SK-N-SH (cell line): ENCODE results near the gene ADAM30. TPM values are rescaled to one million over a fixed set of nuclear protein-coding genes. Genes with fewer than 3 reads are reported as not detected.

Experiments
- CTCF ChIA-PET: fragments of 300-600, 350-600 bp; formaldehyde crosslinking; extraction: SDS; loops from one replicate; lab custom pipeline; 2021; lab: Yijun Ruan, JAX
- POLR2A ChIA-PET: fragments of 350-600 bp; sonication (Branson Sonifier 250); formaldehyde crosslinking; extraction: SDS; loops from one replicate; lab custom pipeline; 2020; ENCODE audit warnings: antibody characterized with exemption, inconsistent platforms; lab: Yijun Ruan, JAX
- DNase-seq: peaks from one replicate; pipeline ENCODE4 v3.0.0; 2012
- H2AFZ ChIP-seq: fragments of 200-600 bp; sonication (generic); 2 replicates; pipeline ENCODE4 v1.8.1; 2016; ENCODE audit warnings: antibody characterized with exemption, mild to moderate bottlenecking, low read depth
- H3F3A ChIP-seq: fragments of 200-600 bp; sonication (generic); replicated peaks from 2 replicates; pipeline ENCODE3; 2016; ENCODE audit warnings: antibody characterized with exemption, mild to moderate bottlenecking; ENCODE audit not compliant: insufficient read depth
- H3K27ac ChIP-seq, 2 experiments: fragments of 200-500 bp in 1 of 2; fragments of 200-600 bp in 1 of 2; sonication (Bioruptor generic) in 1 of 2; sonication (generic), shearing (Covaris generic) in 1 of 2; 2 replicates each; pipeline versions ENCODE4 v1.5.1 to v1.6.1; 2014 to 2016; ENCODE audit warnings: low read depth in 2 of 2, inconsistent platforms in 1 of 2, low read length in 1 of 2, mild to moderate bottlenecking in 1 of 2, mixed read lengths in 1 of 2
- H3K27me3 ChIP-seq: fragments of 200-600 bp; sonication (generic), shearing (Covaris generic); 2 replicates; pipeline ENCODE4 v1.6.1; 2016; ENCODE audit warnings: mixed run types; ENCODE audit not compliant: insufficient read depth
- H3K36me3 ChIP-seq, 2 experiments: fragments of 200-500 bp in 1 of 2; fragments of 200-600 bp in 1 of 2; sonication (Bioruptor generic) in 1 of 2; sonication (generic) in 1 of 2; replicated peaks in 1 of 2; 2 replicates each; pipeline versions ENCODE3 to v1.5.1; 2014 to 2016; ENCODE audit warnings: low read length in 1 of 2, mild to moderate bottlenecking in 1 of 2; ENCODE audit not compliant: insufficient read depth in 2 of 2, control insufficient read depth in 1 of 2
- H3K4me1 ChIP-seq, 2 experiments: fragments of 200-500 bp in 1 of 2; fragments of 200-600 bp in 1 of 2; sonication (Bioruptor generic) in 1 of 2; sonication (generic), shearing (Covaris generic) in 1 of 2; 2 replicates each; pipeline versions ENCODE4 v1.5.1 to v1.6.1; 2014 to 2016; ENCODE audit warnings: low read depth in 1 of 2, low read length in 1 of 2, mixed run types in 1 of 2; ENCODE audit not compliant: insufficient read depth in 2 of 2, control insufficient read depth in 1 of 2
- H3K4me2 ChIP-seq: fragments of 200-600 bp; sonication (generic), shearing (Covaris generic); 2 replicates; pipeline ENCODE4 v1.6.1; 2017; ENCODE audit warnings: mixed run types
- H3K4me3 ChIP-seq, 2 experiments: fragments of 200-500 bp in 1 of 2; fragments of 200-600 bp in 1 of 2; sonication (Bioruptor generic) in 1 of 2; sonication (generic), shearing (Covaris generic) in 1 of 2; 2 replicates each; pipeline versions ENCODE4 v1.5.1 to v1.8.1; 2014 to 2016; ENCODE audit warnings: low read depth in 2 of 2, inconsistent platforms in 1 of 2, low read length in 1 of 2, mild to moderate bottlenecking in 1 of 2, mixed read lengths in 1 of 2, moderate library complexity in 1 of 2
- H3K79me2 ChIP-seq: fragments of 200-600 bp; sonication (generic); 2 replicates; pipeline ENCODE4 v1.8.1; 2017; ENCODE audit warnings: mild to moderate bottlenecking; ENCODE audit not compliant: insufficient read depth
- H3K9ac ChIP-seq: fragments of 200-600 bp; sonication (generic); 2 replicates; pipeline ENCODE4 v1.6.1; 2017; ENCODE audit warnings: mixed run types
- H3K9me2 ChIP-seq: fragments of 200-600 bp; sonication (generic); 2 replicates; pipeline ENCODE4 v1.6.1; 2017; ENCODE audit warnings: mixed run types
- H3K9me3 ChIP-seq: fragments of 200-600 bp; sonication (generic); 2 replicates; pipeline ENCODE4 v1.6.1; 2017; ENCODE audit warnings: mixed run types, mild to moderate bottlenecking, moderate library complexity
- H4K20me1 ChIP-seq: fragments of 200-600 bp; sonication (generic); 2 replicates; pipeline ENCODE4 v1.6.1; 2017; ENCODE audit warnings: mild to moderate bottlenecking, mixed run types; ENCODE audit not compliant: insufficient read depth
- CHD2 ChIP-seq: fragments of 150-350 bp; IDR thresholded peaks from 2 replicates; pipeline ENCODE4 v1.6.1; 2018; ENCODE audit warnings: low read length; ENCODE audit not compliant: partially characterized antibody
- CTCF ChIP-seq: fragments of 200-600 bp; sonication (generic); IDR thresholded peaks from 2 replicates; pipeline ENCODE4 v1.6.1; 2017; ENCODE audit warnings: antibody characterized with exemption, mild to moderate bottlenecking, moderate library complexity
- FOXJ3 ChIP-seq: sonication (generic); formaldehyde crosslinking; IDR thresholded peaks from 2 replicates; pipeline ENCODE4 v1.5.1; 2020; ENCODE audit warnings: mild to moderate bottlenecking, missing genetic modification reagents
- FOXM1 ChIP-seq: IDR thresholded peaks from 2 replicates; pipeline ENCODE4 v1.4.0; 2012; ENCODE audit warnings: low read depth, mild to moderate bottlenecking
- IRF3 ChIP-seq: fragments of 150-350 bp; IDR thresholded peaks from 2 replicates; pipeline ENCODE4 v1.6.1; 2016; ENCODE audit warnings: mild to moderate bottlenecking, low read depth, low read length
- MAX ChIP-seq: IDR thresholded peaks from 2 replicates; pipeline ENCODE4 v1.4.0; 2012; ENCODE audit warnings: low read depth
- MEF2A ChIP-seq: IDR thresholded peaks from 2 replicates; pipeline ENCODE4 v1.4.0; 2012; ENCODE audit warnings: low read depth, borderline replicate concordance
- PBX3 ChIP-seq: IDR thresholded peaks from 2 replicates; pipeline ENCODE4; 2012
- POLR2AphosphoS5 ChIP-seq: IDR thresholded peaks from 2 replicates; pipeline ENCODE4 v1.6.1; 2012; ENCODE audit warnings: low read depth, low read length
- RXRA ChIP-seq: IDR thresholded peaks from 2 replicates; pipeline ENCODE4 v1.4.0; 2012; ENCODE audit warnings: low read depth, mild to moderate bottlenecking, borderline replicate concordance
- SMC3 ChIP-seq: IDR thresholded peaks from 2 replicates; pipeline ENCODE4 v1.6.1; 2012; ENCODE audit warnings: low read depth, low read length, improper control_type of control experiment
- TCF12 ChIP-seq: IDR thresholded peaks from 2 replicates; pipeline ENCODE4 v1.4.0; 2012
- TEAD4 ChIP-seq: IDR thresholded peaks from 2 replicates; pipeline ENCODE4 v1.4.0; 2012; ENCODE audit warnings: mild to moderate bottlenecking, borderline replicate concordance; ENCODE audit not compliant: insufficient read depth
- YY1 ChIP-seq: IDR thresholded peaks from 2 replicates; pipeline ENCODE4 v1.4.0; 2012; ENCODE audit warnings: low read depth, mild to moderate bottlenecking
- WGBS: methylation state at CpG from one replicate; pipeline ENCODE4 v1.1.6; 2017; ENCODE audit warnings: low lambda C conversion rate; 5-methylcytosine and 5-hydroxymethylcytosine counted together
- polyA plus RNA-seq, 3 experiments: library from polyadenylated mRNA; depleted of rRNA; stranded (reverse); fragments of >200 nt; gene quantifications; 2 replicates each; pipeline ENCODE4 v1.2.3, GENCODE V29; 2012

Gene ADAM30
- polyA plus RNA-seq, 1 of the 3 experiments (the other 2 are of a cell fraction) = not detected

GRCh38 chr1:119884711-119885110 lies 11.6 kb downstream of the ADAM30 start:
- DNase-seq = no peak
- no peaks in the 10 kb centered on the region for H3F3A ChIP-seq
- ChIA-PET CTCF (interaction anchor here (1.3 to 1.8 kb wide), 2 partner anchors 12 to 15 kb away, joined by 4 to 5 read pairs; no protein-coding TSS in a partner anchor), POLR2A (no interaction called here)
- no peaks in the 10 kb centered on the region for H3K36me3 ChIP-seq
- no peak overlapping the region for H3K27ac ChIP-seq
- H4K20me1 ChIP-seq = no peaks in the 10 kb centered on the region
- H3K4me2 ChIP-seq = no peak overlapping the region
- H3K9me2 ChIP-seq = no peaks in the 10 kb centered on the region
- no peaks in the 10 kb centered on the region for H3K9me3 ChIP-seq
- H3K27me3 ChIP-seq = no peaks in the 10 kb centered on the region
- H3K4me1 ChIP-seq = no peaks in the 10 kb centered on the region
- no peak overlapping the region for H2AFZ ChIP-seq
- 58% methylated on average over 2 of the region's 2 CpGs for WGBS
- H3K9ac ChIP-seq = no peak overlapping the region
- H3K79me2 ChIP-seq = no peaks in the 10 kb centered on the region
- no peak for TF ChIP-seq FOXJ3 (CRISPR knock-in tag)
- TF ChIP-seq FOXM1 = no peak
- TF ChIP-seq SMC3 = no peak
- no peak for TF ChIP-seq POLR2AphosphoS5
- TF ChIP-seq MEF2A = no peak
- no peak overlapping the region for H3K4me3 ChIP-seq

GRCh38 chr1:119883826-119884225 lies 12.5 kb downstream of the ADAM30 start:
- TF ChIP-seq TCF12 (no peak), RXRA (no peak), PBX3 (no peak), TEAD4 (no peak), YY1 (no peak), CTCF (no peak), FOXJ3 (CRISPR knock-in tag) (no peak), MAX (no peak), IRF3 (no peak), POLR2AphosphoS5 (no peak), SMC3 (no peak), CHD2 (no peak)
- Histone ChIP-seq H3K27me3 (no peaks in the 10 kb centered on the region), H3K4me2 (no peak overlapping the region), H3F3A (no peaks in the 10 kb centered on the region), H3K4me3 (no peak overlapping the region), H3K4me1 (no peaks in the 10 kb centered on the region), H3K79me2 (no peaks in the 10 kb centered on the region), H3K36me3 (no peaks in the 10 kb centered on the region), H3K27ac (no peak overlapping the region), H3K9me3 (no peaks in the 10 kb centered on the region), H3K9ac (no peak overlapping the region), H2AFZ (no peak overlapping the region), H3K9me2 (no peaks in the 10 kb centered on the region), H4K20me1 (no peaks in the 10 kb centered on the region)
- 86% methylated on average over 3 of the region's 3 CpGs for WGBS
- ChIA-PET CTCF (interaction anchor here (1.4 to 1.8 kb wide), 2 partner anchors 11 to 14 kb away, joined by 4 to 8 read pairs; no protein-coding TSS in a partner anchor), POLR2A (no interaction called here)
- no peak for DNase-seq
